ENCODE results near the gene EPHX1.

EPHX1 gene

DNA sequence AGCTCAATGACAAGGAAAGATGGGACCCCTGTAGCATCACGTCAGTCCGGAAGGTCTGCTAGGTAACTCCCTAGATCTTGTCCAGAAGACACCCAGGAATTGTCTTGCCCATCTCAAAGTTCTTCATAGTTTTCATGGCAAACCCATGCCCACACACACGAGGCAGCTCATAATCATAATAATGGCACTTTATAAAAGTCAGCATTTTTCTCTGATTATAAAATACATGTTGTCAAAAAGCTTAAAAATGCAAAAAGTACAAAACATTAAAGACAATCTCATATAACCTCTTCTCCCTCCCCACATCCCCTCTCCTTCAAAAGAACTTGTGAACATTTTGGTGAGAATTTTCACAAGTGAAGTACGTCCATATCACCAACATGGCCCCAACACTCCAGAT, 30.8 kb downstream of the EPHX1 start:
- no peak for DNase-seq (ENCODE audit: low read depth in 1 of 2, low spot score in 1 of 2)

DNA sequence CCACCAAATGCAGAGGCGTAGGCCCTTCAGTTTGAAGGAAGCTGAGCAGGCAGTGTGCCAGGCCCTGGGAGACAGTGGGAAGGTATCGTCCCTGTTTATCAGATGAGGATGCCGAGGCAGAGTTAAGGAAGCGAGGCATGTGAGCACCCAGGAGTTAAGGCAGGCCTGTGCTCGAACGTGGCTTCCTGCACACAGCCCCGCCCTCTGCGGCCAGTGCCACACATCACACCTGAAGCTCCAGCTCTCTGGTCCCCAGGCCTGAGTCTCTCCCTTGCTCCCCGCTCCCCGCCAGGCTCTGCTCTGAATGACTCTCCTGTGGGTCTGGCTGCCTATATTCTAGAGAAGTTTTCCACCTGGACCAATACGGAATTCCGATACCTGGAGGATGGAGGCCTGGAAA, 32.1 kb downstream of the EPHX1 start:
- DNase-seq (ENCODE audit: low read depth in 1 of 2, low spot score in 1 of 2) = no peak

DNA sequence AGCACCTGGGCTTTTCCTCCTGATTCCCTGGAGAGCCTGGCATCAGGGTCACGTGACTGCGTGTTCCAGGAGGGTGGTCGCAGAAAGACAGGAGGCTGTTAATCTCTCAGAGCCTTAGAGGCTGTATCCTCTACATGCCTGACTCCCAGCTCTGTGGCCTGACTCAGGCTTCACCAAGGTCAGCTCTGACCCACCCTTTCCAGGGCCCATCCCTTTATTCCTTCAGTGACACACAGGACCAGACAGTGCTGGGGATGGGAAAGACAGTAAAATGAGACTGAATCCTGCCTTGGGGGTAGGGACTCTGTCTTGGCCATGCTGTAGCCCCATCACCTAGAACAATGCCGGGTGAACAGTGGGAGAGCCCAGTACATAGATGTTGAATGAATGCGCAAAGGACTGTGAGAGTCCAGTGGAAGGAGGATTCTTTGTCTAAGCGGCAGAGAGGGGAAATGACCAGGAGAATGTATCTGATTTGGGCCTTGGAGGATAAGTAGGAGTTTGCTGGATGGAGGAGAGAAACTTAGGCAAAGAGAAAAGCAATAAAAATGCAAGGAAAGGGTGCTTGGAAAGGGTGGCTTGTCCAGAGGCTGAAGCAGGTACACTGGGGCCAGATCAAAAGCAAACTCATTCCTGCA, 33.0 kb downstream of the EPHX1 start:
- no peak for DNase-seq (ENCODE audit: low read depth in 1 of 2, low spot score in 1 of 2)

DNA sequence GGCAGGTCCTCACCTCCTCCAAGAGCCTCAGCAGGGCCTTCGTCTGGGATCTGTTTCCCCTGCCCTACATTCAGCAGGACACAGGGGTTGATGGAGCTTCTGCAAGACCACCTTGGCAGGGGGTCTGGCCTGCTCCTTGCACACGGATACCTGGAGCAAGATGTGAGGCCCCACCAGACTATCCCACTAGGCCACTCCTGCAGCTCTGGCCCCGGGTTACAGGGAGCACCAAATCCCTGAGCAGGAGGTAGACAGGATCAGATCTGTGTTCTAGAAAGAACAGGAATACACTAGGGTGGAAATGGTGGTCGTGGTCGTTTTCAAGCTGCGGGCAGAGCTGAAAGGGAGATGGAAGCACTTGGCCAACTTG, 33.5 kb downstream of the EPHX1 start:
- DNase-seq (ENCODE audit: low read depth in 1 of 2, low spot score in 1 of 2) = no peak

DNA sequence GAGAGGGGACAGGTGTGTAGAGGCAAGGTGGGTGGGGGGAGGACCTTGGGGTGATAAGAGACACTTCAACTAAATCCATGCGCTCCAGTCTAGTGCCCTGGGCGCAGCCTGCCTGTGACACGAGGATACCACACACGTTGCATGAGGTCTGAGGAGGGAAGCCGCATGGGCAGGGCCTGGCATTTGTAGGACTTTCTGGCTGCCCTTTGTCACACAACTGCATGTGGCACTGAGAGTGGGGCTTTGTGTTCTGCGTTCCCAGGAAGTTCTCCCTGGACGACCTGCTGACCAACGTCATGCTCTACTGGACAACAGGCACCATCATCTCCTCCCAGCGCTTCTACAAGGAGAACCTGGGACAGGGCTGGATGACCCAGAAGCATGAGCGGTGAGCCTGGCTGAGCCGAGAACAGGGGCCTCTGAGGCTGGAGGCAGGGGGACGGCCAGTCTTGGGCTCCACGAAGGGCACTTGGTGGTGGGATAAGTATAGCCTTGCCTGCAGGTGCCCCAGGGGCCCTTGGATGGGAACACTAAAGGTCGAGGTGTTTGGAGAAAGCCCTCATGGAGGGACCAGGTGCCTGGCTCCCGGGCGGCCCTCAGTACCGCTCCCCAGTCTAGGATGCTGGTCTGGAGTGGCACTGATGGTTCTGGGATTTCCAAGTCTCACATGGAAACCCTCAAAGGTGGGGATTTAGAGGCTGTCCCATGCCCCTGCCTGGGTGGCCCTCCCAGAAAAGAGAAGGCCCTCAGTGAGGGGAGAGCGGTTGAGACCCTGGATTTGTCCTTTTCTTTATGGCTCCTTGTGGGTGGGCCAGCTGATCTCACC, 34.5 kb downstream of the EPHX1 start:
- no peak for DNase-seq (ENCODE audit: low read depth in 1 of 2, low spot score in 1 of 2)

DNA sequence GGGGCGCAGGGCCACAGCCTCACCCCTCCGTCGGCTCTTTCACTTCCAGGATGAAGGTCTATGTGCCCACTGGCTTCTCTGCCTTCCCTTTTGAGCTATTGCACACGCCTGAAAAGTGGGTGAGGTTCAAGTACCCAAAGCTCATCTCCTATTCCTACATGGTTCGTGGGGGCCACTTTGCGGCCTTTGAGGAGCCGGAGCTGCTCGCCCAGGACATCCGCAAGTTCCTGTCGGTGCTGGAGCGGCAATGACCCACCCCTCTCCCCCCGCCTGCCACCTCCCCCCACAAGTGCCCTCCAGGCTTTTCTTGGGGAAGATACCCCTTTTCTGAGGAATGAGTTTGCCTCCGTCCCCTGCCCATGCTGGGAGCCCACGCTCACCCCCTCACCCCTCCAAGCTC, 35.2 kb downstream of the EPHX1 start:
- no peak for DNase-seq (ENCODE audit: low read depth in 1 of 2, low spot score in 1 of 2)

DNA sequence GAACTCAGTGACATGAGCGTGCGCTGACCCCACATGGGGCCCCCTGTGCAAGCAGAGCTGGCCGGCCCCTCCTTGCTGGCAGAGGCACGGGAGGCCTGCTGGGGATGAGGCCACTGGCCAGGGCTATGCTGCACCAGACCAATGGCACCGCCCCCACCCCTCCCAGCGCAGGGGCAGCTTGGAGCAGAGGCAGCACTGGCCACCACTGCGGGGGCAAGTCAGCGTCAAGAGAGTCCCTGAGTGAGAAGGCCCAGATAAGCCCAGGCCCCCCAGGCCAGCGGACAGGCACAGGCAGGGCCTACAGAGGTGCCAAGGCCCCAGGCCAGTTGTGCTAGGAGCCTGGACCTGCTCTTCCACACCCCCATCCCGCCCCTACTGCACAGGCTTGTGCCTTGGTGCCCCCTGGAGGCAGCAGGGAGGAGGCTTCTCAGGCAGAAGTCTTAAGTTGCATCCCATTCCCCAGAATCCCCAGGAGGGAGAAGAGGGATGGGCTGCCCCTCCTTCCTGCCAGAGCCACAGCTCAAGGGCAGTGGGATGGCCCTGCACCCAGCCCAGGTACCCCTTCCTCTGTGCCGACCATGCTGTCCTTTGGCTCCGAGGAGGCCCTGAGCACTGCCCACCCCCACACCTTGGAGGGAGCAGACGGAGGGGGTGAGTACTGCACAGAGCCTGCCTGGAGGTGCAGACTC, 35.8 kb downstream of the EPHX1 start:
- DNase-seq (ENCODE audit: low read depth in 1 of 2, low spot score in 1 of 2) = no peak

DNA sequence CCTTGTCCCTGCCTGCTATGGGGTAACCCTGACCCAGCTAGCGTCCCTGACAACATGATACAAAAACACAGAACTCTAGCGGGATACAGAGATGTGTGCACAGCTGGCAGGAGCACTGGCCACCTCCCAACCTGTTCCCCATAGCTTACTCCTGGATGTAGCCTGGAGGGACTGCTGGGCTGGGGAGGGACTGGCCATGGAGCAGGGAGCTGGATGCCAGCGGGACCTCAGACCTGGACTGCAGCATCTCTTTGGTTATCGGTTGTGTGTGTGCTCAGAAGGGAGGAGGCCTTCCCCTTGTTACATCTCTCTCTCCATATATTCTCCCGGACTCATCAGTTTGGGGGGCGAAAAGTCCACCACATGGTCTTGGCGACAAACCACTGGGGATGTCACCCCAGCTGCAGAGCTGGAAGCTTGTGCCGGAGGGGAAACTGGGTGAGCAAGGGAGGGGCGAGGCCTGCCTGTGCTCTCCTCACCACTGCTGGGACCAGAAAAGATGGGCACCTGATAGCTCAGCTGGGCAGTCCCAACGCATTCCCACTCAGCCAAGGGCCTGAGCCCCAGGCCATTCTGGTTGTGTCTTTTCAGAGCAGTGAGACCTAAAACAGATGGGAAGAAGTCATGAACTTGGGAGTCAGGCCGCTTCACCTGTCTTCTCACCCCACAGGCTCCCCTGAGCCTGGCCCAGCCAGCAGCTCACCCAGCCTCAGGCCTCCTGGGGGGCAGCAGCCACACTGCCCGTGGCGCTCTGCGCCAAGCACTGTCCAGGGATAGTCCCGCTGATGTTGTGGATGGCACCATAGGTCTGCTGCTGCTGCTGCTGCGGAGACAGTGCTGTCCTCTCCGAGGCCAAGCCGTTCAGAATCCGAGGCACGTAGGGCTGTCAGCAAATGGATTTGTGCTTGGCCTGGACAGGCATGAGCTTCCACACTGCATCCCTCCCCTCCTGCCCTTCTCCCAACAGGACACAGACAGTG, 36.7 kb downstream of the EPHX1 start:
- DNase-seq (ENCODE audit: low read depth in 1 of 2, low spot score in 1 of 2) = no peak

DNA sequence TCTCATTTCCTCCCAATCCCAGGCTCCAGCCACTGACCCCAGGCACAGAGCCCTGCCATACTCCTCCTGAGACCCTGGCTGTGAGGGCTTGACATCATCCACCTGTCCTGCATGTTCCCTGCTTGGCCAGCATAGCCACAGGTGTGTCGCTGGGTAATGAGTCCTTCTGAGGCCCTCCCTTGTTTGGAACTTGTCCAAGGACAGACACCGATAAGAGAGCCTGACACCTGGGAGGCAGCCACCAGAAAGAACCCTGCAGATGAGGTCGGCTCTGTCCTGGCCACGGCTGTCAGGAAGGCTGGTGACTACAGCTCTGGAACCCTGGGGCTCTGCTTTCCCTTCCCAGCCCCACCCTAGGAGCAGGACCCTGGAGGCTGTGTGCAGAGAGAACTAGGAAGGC, 37.7 kb downstream of the EPHX1 start:
- DNase-seq (ENCODE audit: low read depth in 1 of 2, low spot score in 1 of 2) = no peak

DNA sequence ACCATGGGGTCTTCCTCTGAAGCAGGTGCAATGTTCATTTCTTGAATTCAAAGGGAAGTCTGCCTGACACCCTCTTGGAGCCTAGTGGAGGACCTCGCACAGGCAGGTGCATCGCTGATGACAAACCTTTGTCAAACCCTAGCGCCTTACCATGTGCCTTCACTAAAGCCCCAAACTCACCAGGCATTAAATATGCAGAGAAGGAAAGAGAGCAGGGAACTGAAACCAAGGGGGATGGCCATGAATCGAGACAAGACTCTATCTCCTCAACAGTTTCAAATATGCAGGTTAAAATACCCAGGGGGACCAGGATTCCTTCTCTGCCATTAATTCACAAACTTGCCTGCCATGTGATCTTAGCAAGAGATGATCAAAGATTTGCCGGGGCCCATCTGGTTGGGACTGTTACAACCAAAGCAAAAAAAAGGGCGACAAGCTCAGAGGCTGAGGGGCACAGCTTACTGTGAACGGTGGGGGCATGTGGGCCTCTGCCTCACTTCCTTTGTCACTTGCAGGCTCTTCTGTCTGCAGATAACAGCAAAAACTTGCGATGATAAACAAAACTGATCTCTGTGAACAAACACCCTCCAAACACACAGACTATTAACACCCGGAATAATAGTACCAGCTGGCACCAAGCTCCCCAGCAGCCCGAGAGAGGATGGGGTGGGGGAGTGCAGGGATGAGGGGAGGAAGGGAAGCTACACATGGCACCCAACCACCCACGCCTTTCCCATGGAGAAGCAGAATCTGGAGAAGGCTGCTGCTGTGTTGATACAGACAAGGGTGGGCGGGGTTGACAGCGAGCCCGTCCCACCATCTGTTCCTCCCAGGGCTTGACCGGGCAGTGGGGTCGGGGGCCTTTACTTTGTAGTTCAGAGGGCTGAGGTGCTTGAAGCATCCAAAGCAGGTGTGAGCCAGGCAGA, 38.4 kb downstream of the EPHX1 start:
- DNase-seq (ENCODE audit: low read depth in 1 of 2, low spot score in 1 of 2) = no peak

DNA sequence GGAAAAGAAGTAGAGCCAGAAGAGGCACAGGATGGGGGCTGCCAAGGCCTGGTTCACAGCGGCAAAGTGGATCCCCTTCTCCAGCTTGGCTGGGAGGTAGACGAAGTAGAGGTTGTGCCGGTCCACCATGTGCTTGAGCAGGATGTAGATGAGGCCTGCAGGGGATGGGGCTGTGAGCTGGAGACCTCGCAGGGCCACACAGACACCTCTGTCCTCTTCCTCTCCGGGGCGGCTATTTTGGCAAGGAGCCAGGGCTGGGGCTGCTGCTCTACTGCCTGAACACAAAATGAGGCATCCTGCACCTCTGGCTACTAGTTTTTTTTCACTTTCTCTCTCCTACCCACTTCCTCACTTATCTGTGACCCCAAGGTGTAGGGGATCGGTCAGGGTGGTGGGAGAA, 40.0 kb downstream of the EPHX1 start:
- DNase-seq (ENCODE audit: low read depth in 1 of 2, low spot score in 1 of 2) = no peak

DNA sequence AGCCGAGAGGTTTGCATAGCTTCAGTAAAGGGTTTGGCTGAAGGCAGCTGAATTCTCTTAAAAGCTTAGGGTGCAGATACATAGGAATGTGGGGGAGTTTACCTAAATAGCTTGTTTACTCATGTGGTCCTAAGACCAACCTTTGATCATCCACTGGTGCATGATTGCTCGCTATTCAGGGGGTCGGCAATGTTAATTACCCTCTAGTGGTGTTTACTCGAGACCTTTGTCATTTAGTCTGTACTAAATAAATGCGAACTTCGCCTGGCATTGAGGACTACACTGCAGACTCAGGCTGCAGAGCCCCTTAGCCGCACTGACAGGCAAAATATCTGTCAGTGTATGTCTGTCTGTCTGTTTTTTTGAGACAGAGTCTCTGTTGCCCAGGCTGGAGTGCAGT, 40.4 kb downstream of the EPHX1 start:
- DNase-seq (ENCODE audit: low read depth in 1 of 2, low spot score in 1 of 2) = no peak

DNA sequence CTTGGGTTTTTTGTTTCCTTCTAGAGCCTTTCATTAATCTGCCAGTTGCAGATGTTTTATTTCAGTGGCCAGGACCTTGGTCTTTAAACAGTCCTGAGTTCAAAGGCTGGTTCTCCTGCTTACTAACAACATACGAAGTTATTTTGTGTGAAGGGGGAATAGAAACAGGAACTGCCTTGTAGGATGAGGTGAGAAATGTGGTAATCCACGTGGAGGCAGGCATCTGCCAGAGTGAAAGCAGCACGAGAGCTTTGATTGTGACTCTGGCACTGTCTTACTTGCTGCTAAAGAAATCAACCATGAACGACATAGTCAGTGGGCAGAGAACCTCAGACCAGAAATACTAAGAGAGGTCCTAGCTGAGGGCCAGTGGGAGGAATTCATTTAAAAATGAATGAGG, 41.9 kb downstream of the EPHX1 start:
- no peak for DNase-seq (ENCODE audit: low read depth in 1 of 2, low spot score in 1 of 2)

DNA sequence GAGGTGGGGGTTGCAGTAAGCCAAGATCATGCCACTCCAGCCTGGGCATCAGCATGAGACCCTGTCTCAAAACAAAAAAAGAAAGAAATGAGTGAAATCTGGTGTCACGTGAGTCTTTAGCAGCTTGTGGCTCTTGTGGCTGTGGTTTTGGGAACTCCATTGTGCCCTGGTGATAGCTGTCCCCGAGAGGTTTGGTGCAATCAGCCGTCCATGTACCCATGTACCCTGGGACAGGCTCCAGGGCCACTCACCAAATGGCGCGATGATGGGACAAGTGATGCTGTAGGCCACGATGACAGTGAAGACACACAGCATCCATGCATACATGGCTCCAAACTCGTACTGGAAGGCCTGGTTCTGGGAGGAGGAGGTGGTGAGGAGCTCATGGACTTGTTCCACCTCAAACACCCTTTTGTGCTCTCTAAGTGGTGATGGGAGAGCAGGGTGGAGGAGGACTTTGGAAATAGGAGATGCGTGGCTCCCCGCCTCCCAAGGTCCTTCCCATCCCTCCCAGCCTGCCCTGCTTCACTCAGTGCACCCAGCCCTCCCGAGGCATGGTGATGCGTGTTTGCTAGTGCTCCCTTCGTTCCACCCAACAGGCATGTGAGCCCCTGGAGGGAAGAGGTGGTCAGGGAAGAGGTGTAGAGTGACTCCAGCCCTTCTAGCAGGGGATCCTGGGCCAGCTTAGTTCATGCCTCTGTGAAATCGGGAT, 42.6 kb downstream of the EPHX1 start:
- DNase-seq (ENCODE audit: low read depth in 1 of 2, low spot score in 1 of 2) = no peak

DNA sequence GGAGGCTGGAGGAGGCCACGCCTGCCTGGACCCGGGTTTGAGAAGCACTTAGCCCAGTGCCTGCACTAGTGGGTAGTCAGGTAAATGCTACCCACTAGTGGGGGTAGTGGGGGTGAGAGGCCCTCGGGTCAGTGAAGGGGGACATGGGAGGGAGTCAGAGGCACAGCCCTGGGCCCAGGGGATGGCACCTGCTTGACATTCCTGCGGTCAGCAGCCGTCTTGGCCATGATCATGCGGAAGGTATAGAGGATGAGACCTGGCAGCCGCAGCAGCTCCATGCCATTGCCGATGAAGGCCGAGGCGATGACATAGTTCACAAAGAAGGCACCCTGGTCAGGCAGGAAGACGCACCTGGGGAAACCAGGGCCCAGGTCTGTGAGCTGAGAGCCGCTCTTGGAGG, 43.5 kb downstream of the EPHX1 start:
- DNase-seq (ENCODE audit: low read depth in 1 of 2, low spot score in 1 of 2) = no peak

DNA sequence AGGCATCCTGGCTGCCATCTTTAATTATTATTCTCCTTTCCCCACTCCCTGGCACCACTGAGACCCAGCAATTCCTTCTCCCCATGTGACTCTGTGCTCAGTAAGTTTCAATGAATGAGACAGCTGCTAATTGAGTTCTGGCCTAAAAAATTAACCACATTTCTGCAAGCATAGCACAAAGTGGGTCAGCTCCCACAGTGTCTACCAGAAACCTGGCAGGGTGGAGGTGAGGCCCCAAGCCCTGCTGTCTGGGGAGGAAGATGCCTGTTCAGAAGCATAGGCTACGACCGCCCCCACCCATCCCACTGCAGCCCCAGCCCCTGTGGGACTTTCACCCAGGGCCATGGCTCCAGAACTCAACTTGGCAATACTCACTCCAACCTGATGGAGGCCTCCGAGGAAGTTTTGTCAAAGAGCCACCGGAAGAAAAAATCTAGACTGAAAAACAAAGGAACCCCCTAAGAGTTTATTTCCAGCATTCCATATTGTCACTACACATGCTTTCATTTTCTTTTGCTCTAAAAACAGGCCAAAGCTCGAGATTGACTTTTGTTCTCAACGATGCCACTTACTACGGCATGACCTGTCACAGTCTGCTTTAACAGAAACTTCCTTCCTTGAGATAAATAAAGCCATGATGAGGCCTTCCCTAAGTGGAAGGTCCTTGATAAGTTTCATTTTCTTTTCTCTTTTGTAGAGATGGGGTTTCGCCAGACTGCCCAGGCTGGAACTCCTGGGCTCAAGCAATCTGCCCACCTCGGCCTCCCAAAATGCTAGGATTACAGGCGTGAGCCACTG, 45.8 kb downstream of the EPHX1 start:
- no peak for DNase-seq (ENCODE audit: low read depth in 1 of 2, low spot score in 1 of 2)

DNA sequence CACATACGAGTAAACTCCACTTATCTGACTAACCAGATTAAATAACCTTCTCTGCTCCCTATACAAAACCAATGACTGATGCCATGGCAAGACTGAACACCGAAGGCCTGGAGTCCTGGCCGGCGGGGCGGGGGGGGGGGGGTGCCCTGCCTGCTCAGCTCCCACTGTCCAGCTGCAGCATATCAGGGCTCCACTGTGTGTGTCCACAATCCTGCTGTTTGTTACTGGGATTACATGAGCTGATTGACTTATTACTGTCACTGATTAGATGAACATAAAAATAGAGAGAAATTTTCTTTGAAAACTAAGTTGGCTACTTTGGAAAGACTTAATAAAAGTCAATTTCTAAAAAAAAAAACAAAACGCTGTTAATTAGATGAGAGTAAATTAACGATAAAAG, 47.3 kb downstream of the EPHX1 start:
- no peak for DNase-seq (ENCODE audit: low read depth in 1 of 2, low spot score in 1 of 2)

DNA sequence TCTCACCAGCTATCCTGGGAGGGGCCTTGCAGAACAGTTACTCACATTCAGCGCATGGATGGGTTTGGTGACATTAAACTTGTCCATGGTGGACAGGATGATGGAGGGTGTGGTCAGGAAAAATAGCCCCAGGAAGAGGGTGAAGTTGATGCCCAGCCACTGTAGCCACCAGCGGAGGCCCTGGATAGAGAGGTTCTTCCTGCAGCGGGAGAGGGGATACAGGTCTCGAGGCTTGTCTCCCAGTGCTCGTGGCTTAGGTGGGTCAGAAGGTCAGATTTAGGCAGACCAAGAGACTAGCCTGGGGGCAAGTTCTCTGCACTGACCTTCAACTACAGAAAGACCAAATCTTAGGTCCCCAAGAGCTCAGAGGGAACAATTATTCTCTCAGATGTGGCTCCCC, 49.2 kb downstream of the EPHX1 start:
- DNase-seq (ENCODE audit: low read depth in 1 of 2, low spot score in 1 of 2) = no peak

DNA sequence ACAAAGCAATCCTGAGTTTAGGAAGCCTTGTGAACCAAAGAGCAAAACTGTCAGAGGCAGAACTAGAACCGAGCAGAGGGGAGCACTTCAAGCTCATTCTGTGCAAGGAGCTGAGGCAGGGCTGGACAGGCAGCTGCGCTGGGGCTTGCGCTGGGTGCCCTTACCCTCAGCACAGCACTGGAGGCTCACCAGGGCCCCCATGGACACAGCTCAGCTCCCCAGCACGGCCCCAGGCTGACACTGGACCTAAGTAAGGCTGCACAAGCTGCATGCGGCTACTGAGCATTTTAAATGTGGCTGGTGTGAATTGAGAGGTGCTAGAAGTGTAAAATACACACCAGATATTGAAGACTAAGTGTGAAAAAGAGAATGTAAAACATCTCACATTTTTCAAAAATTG, 50.2 kb downstream of the EPHX1 start:
- no peak for DNase-seq (ENCODE audit: low read depth in 1 of 2, low spot score in 1 of 2)
